Spleen (tissue), 11 donors: Measurements from ENCODE around the gene NSG2. TPM values are rescaled to one million over a fixed set of nuclear protein-coding genes. Genes with fewer than 3 reads are reported as not detected.

Source experiments
- DNase-seq: peaks from one replicate; pipeline ENCODE4 v3.0.0-alpha.2; 2020
- H3K27ac ChIP-seq, 8 donors: fragments of 200-600 bp; sonication (generic) in 7 of 8; 1 replicate in 4 of 8; 2 replicates in 4 of 8; pipeline versions ENCODE4 v1.5.0 to v1.8.0; 2016 to 2021; ENCODE audit warnings: inconsistent platforms in 4 of 8, mild to moderate bottlenecking in 4 of 8, moderate library complexity in 1 of 8
- H3K27me3 ChIP-seq, 7 donors: fragments of 200-600 bp; sonication (generic) in 6 of 7; replicated peaks in 1 of 7; 1 replicate in 4 of 7; 2 replicates in 3 of 7; pipeline versions ENCODE4 v1.5.0 to v1.8.0; 2016 to 2021; ENCODE audit warnings: inconsistent platforms in 3 of 7, mild to moderate bottlenecking in 1 of 7
- H3K36me3 ChIP-seq, 6 donors: fragments of 200-600 bp; sonication (generic) in 5 of 6; 1 replicate in 4 of 6; 2 replicates in 2 of 6; pipeline versions ENCODE4 v1.5.0 to v1.8.0; 2016 to 2021; ENCODE audit warnings: inconsistent platforms in 2 of 6
- H3K4me1 ChIP-seq, 6 donors: fragments of 200-600 bp; sonication (generic) in 5 of 6; 1 replicate in 3 of 6; 2 replicates in 3 of 6; pipeline versions ENCODE4 v1.5.0 to v1.8.0; 2016 to 2021; ENCODE audit warnings: inconsistent platforms in 3 of 6
- H3K4me3 ChIP-seq, 8 donors: fragments of 200-600 bp; sonication (generic) in 7 of 8; 1 replicate in 4 of 8; 2 replicates in 4 of 8; pipeline versions ENCODE4 v1.5.0 to v1.8.0; 2016 to 2021; ENCODE audit warnings: inconsistent platforms in 4 of 8, mild to moderate bottlenecking in 4 of 8, moderate library complexity in 2 of 8
- H3K9me3 ChIP-seq, 8 donors: fragments of 200-600 bp; sonication (generic) in 7 of 8; 1 replicate in 4 of 8; 2 replicates in 4 of 8; pipeline versions ENCODE4 v1.5.0 to v1.8.0; 2016 to 2021; ENCODE audit warnings: inconsistent platforms in 4 of 8
- CTCF ChIP-seq, 11 experiments: fragments of 200-600 bp in 7 of 11; fragments of 450-650 bp in 4 of 11; sonication (generic) in 4 of 11; IDR thresholded peaks in 8 of 11; conservative IDR thresholded peaks in 3 of 11; 1 replicate in 7 of 11; 2 replicates in 4 of 11; pipeline versions ENCODE4 v1.4.0 to v1.8.0; 2016 to 2021; ENCODE audit warnings: antibody characterized with exemption in 11 of 11, inconsistent platforms in 4 of 11, mild to moderate bottlenecking in 1 of 11
- POLR2A ChIP-seq, 3 donors: fragments of 450-650 bp; IDR thresholded peaks; one replicate each; pipeline ENCODE4 v1.5.1; 2017; ENCODE audit warnings: antibody characterized with exemption in 3 of 3, mild to moderate bottlenecking in 1 of 3
- POLR2AphosphoS5 ChIP-seq, 3 donors: sonication (generic); formaldehyde crosslinking; IDR thresholded peaks; one replicate each; pipeline ENCODE4 v1.5.1; 2017; ENCODE audit warnings: antibody characterized with exemption in 3 of 3
- WGBS, 5 donors: extraction: QIAGEN DNeasy Blood & Tissue Kit in 3 of 5; methylation state at CpG; one replicate each; pipeline versions ENCODE4 v1.1.5 to v1.1.7; 2013 to 2018; 5-methylcytosine and 5-hydroxymethylcytosine counted together
- intact Hi-C: fragments of 100-400 bp; cut with DNase I; formaldehyde crosslinking; loops from one replicate; pipeline ENCODE4 v1.15.0; 2023; ENCODE audit warnings: low total_unique reads
- polyA plus RNA-seq, 3 donors: library from polyadenylated mRNA; stranded (reverse); fragments of 200-250 nt; gene quantifications; one replicate each; pipeline ENCODE4 v1.2.1, GENCODE V29; 2013
- total RNA-seq, 7 donors: library from RNA; depleted of rRNA in 3 of 7; stranded (reverse); fragments of >200 nt in 3 of 7; fragmentation: NEBNext Ultra II Directional in 4 of 7; extraction: Animal tissue kit (Norgen Biotek cat#: 25700) in 4 of 7; gene quantifications; one replicate each; pipeline versions ENCODE4 v1.1.0 to v1.2.1, GENCODE V29; 2016 to 2021
- donor health status: healthy with polysubstance abuse.
- donor health status: DM: no; HTN: no; CAD: no; lungs with moderate emphysema.
- donor health status: DM: no; HTN: no; CAD: no.
- donor health status: Bipolar disorder and iron deficiency.
- donor health status: healthy.
- donor health status: DM: no; HTN: no; CAD: no.
- donor health status: DM: yes; HTN: yes; CAD: no.

Gene NSG2
- total and polyA plus RNA-seq, 10 donors: 0.41 to 0.60 TPM; not detected in 8

- Histone ChIP-seq H3K4me3 (no peak overlapping the region), H3K36me3 (no peaks in the 10 kb centered on the region), H3K27ac (no peak overlapping the region), H3K27me3 (peaks cover 0 to 47% (median 6%) of the 10 kb centered on the region in 7 donors), H3K9me3 (peaks cover 0 to 2% (median 0%) of the 10 kb centered on the region in 8 donors), H3K4me1 (no peaks in the 10 kb centered on the region)
- intact Hi-C loops: no loop called here
- DNase-seq: no peak
- WGBS, 5 donors: 71 to 79% (median 73%) methylated on average over 8 of the region's 8 CpGs
- no peak for TF ChIP-seq POLR2A (IDR thresholded peaks at IDR 0.05)
- no peak for TF ChIP-seq CTCF (IDR thresholded peaks at IDR 0.05 in 8 of 11, conservative IDR thresholded peaks at IDR 0.05 in 3 of 11)
- TF ChIP-seq POLR2AphosphoS5 (IDR thresholded peaks at IDR 0.05): no peak
Measured at GRCh38 chr5:174065528-174066197, 20.2 kb downstream of the NSG2 start.

- Histone ChIP-seq H3K27ac (no peak overlapping the region), H3K27me3 (peaks cover 0 to 34% (median 6%) of the 10 kb centered on the region in 7 donors), H3K4me1 (no peaks in the 10 kb centered on the region), H3K4me3 (no peak overlapping the region), H3K9me3 (no peaks in the 10 kb centered on the region), H3K36me3 (no peaks in the 10 kb centered on the region)
- TF ChIP-seq POLR2A (IDR thresholded peaks at IDR 0.05) (no peak), POLR2AphosphoS5 (IDR thresholded peaks at IDR 0.05) (no peak), CTCF (IDR thresholded peaks at IDR 0.05 in 8 of 11, conservative IDR thresholded peaks at IDR 0.05 in 3 of 11) (no peak)
- intact Hi-C loops: no loop called here
- WGBS, 5 donors: 77 to 91% (median 81%) methylated on average over 1 of the region's 1 CpG
- DNase-seq: no peak
Measured at GRCh38 chr5:174067499-174067898, 22.0 kb downstream of the NSG2 start.

- WGBS, 5 donors: 80 to 93% (median 88%) methylated on average over 8 of the region's 8 CpGs
Measured at GRCh38 chr5:174071484-174071883, 26.0 kb downstream of the NSG2 start.

More at GRCh38 chr5:174071484-174071883, 26.0 kb downstream of the NSG2 start:
- Histone ChIP-seq H3K27ac (no peak overlapping the region), H3K4me3 (no peak overlapping the region), H3K4me1 (no peaks in the 10 kb centered on the region), H3K36me3 (no peaks in the 10 kb centered on the region), H3K27me3 (peaks cover 0 to 6% (median 0%) of the 10 kb centered on the region in 7 donors), H3K9me3 (no peaks in the 10 kb centered on the region)
- no peak for DNase-seq
- TF ChIP-seq POLR2AphosphoS5 (IDR thresholded peaks at IDR 0.05) (no peak), CTCF (IDR thresholded peaks at IDR 0.05 in 8 of 11, conservative IDR thresholded peaks at IDR 0.05 in 3 of 11) (no peak), POLR2A (IDR thresholded peaks at IDR 0.05) (no peak)
- intact Hi-C loops: no loop called here
